Measurements from ENCODE around the gene SEC31B. TPM values are rescaled to one million over a fixed set of nuclear protein-coding genes. Genes with fewer than 3 reads are reported as not detected.

The SEC31B gene
- total RNA-seq, 6 experiments from 2014 or later, result 2.3 to 4.1 (median 2.5) TPM

DNA sequence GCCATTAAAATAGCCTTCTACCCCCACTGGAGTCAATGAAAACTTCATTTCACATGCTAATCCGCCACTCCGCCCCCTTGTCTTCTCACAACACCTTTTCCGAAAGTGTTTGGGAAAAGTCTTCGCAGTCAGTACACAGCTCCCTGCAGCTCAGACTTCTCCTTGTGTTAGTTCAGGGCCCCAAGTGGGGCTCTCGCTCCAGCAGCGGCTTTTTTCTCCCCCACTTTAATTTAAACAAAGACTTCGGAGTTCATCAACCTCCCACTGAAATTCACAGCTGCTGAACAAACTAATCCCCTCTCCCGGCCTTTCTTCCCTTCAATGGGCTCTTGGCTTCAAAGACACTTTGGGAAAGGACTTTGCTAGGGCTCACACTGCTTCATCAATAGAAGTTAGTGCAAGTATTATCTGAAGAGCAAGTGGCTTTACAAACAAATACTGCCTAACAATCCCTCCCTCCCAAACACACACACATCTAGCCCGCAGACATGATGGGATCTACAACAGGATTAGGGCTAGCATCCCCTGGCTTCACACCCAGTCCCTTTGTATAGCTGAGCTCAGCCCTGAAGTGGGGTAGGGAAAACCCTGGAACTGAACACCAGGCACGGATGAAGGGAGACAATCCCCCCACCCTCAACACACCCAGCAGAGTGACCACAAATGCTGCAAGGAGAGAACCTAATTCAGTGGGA, 33.7 kb downstream of the SEC31B start:
- no peak overlapping the region for H3K4me3 Mint-ChIP-seq
- no peaks in the 10 kb centered on the region for H3K9me3 Mint-ChIP-seq
- H3K27ac Mint-ChIP-seq, result no peak overlapping the region
- H3K27me3 Mint-ChIP-seq (ENCODE audit: insufficient read depth), result peaks cover 15% of the 10 kb centered on the region
- peaks cover 4% of the 10 kb centered on the region for H3K4me1 Mint-ChIP-seq (ENCODE audit: low read depth)
- peaks cover 17% of the 10 kb centered on the region; the same call in 1 of the 2 replicates for H3K36me3 Mint-ChIP-seq (ENCODE audit: low read depth)
- no peak for DNase-seq
- no peak for TF ChIP-seq CTCF (IDR thresholded peaks at IDR 0.05)

- H3K36me3 Mint-ChIP-seq (ENCODE audit: low read depth), result peaks cover 17% of the 10 kb centered on the region; the same call in 1 of the 2 replicates
- H3K4me3 Mint-ChIP-seq, result no peak overlapping the region
- peaks cover 16% of the 10 kb centered on the region for H3K27me3 Mint-ChIP-seq (ENCODE audit: insufficient read depth)
- H3K9me3 Mint-ChIP-seq, result no peaks in the 10 kb centered on the region
- no peak for DNase-seq
- H3K27ac Mint-ChIP-seq, result no peak overlapping the region
- H3K4me1 Mint-ChIP-seq (ENCODE audit: low read depth), result peaks cover 4% of the 10 kb centered on the region; the same call in 1 of the 2 replicates
- no peak for TF ChIP-seq CTCF (IDR thresholded peaks at IDR 0.05)
Observed at GRCh38 chr10:100485366-100485765, 34.3 kb downstream of the SEC31B start.

DNA sequence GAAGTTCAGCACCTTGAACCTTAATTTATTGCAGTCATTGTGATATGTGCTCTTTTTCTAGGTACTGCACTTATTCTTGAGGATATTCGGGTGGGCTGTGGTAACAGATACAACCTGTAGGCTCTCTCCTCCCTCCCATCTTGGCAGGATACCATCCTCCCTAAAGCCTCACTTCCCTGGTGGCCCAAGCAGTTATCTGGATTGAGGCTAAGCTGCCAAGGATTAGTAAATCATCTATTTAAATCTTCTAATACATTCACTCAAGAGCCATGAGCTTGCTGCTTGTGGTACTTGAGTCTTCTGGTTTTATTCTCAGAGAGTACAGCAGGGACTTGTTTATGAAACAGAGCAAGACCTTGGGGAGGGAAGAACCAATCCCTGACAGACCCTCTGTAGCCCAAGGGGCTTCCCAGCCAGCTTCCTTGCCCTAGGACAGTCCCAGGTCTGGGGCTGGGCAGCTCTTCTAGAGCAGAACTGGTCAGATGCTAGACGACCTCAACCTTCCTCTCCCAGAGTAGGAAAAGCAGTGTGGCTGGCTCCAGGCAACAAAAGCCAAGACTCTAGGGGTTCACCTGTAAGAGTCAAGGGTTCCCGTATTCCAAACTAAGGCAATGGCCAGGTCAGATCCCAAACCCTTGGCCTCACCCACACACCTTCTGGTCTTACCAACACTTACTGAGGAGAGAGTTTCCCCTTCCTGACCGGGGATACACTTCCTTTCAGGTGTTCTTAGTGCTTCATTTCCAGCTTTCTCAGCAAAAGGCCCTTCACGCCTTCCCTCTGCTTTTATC, 35.6 kb downstream of the SEC31B start:
- no peak for DNase-seq
- Mint-ChIP-seq H3K36me3 (ENCODE audit: low read depth) (peaks cover 12% of the 10 kb centered on the region; the same call in 1 of the 2 replicates), H3K27me3 (ENCODE audit: insufficient read depth) (peaks cover 22% of the 10 kb centered on the region), H3K9me3 (no peaks in the 10 kb centered on the region), H3K4me3 (no peak overlapping the region), H3K27ac (no peak overlapping the region), H3K4me1 (ENCODE audit: low read depth) (peaks cover 4% of the 10 kb centered on the region; the same call in 1 of the 2 replicates)
- no peak for TF ChIP-seq CTCF (IDR thresholded peaks at IDR 0.05)

DNA sequence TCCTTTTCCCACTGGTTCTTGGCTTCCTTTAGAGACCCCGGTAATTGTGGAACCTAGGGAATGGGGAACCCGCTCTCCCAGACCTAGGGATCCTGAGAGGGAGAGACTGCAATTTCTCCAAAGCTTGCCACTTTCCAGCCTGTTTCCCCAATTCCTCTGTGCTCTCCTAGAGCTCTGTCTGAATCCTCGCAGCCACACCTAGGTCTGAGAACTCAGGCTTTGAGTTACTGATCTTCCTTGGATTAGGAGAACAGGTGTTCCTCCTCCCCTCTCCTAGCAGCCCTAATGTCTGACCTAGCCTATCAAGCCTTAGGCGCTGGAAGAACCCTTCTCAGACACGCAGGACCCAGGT, 36.9 kb downstream of the SEC31B start:
- Mint-ChIP-seq H3K27me3 (ENCODE audit: insufficient read depth) (peaks cover 29% of the 10 kb centered on the region), H3K27ac (no peak overlapping the region), H3K4me3 (peak overlapping the region; percentile 68; the same call in 1 of the 2 replicates), H3K36me3 (ENCODE audit: low read depth) (peaks cover 8% of the 10 kb centered on the region; the same call in 1 of the 2 replicates), H3K9me3 (no peaks in the 10 kb centered on the region), H3K4me1 (ENCODE audit: low read depth) (peaks cover 9% of the 10 kb centered on the region; the same call in 1 of the 2 replicates)
- no peak for DNase-seq
- TF ChIP-seq CTCF (IDR thresholded peaks at IDR 0.05), result peak; percentile 16

- H3K4me3 Mint-ChIP-seq, result peak overlapping the region; percentile 68
- peaks cover 9% of the 10 kb centered on the region; the same call in 1 of the 2 replicates for H3K4me1 Mint-ChIP-seq (ENCODE audit: low read depth)
- H3K27me3 Mint-ChIP-seq (ENCODE audit: insufficient read depth), result peaks cover 31% of the 10 kb centered on the region
- peak; percentile 92 for TF ChIP-seq CTCF (IDR thresholded peaks at IDR 0.05)
- peaks cover 8% of the 10 kb centered on the region; the same call in 1 of the 2 replicates for H3K36me3 Mint-ChIP-seq (ENCODE audit: low read depth)
- no peak overlapping the region for H3K27ac Mint-ChIP-seq
- peak; percentile 19 for DNase-seq
- H3K9me3 Mint-ChIP-seq, result no peaks in the 10 kb centered on the region
Observed at GRCh38 chr10:100482181-100482833, 37.4 kb downstream of the SEC31B start.

All from HFFc6 (cell line).